Lower leg skin (tissue), 4 donors: ENCODE results near the gene VPS8. TPM values are rescaled to one million over a fixed set of nuclear protein-coding genes. Genes with fewer than 3 reads are reported as not detected.

ENCODE experiments used
- DNase-seq, 2 donors: peaks; one replicate each; pipeline ENCODE4 v3.0.0-alpha.2; 2019; ENCODE audit warnings: low spot score in 2 of 2
- H3K4me3 ChIP-seq: fragments of 200-600 bp; sonication (generic); 2 replicates; pipeline ENCODE4 v1.5.1; 2017; ENCODE audit warnings: mild to moderate bottlenecking, low read depth; ENCODE audit not compliant: poor library complexity, severe bottlenecking
- CTCF ChIP-seq, 3 donors: fragments of 450-650 bp; IDR thresholded peaks; one replicate each; pipeline ENCODE4 v1.5.1; 2016; ENCODE audit warnings: antibody characterized with exemption in 3 of 3, mild to moderate bottlenecking in 3 of 3, moderate library complexity in 2 of 3
- POLR2A ChIP-seq, 2 donors: fragments of 450-650 bp; IDR thresholded peaks; one replicate each; pipeline ENCODE4 v1.6.1; 2016 to 2017; ENCODE audit warnings: antibody characterized with exemption in 2 of 2, mild to moderate bottlenecking in 1 of 2, moderate library complexity in 1 of 2
- WGBS, 2 donors: methylation state at CpG; one replicate each; pipeline ENCODE4 v1.1.5; 2018; 5-methylcytosine and 5-hydroxymethylcytosine counted together
- intact Hi-C: fragments of 100-400 bp; cut with DNase I; formaldehyde crosslinking; loops from one replicate; pipeline ENCODE4 v1.15.0; 2023; ENCODE audit warnings: low total_unique reads
- total RNA-seq, 4 donors: library from RNA; depleted of rRNA; stranded (reverse); fragments of >200 nt; gene quantifications; one replicate each; pipeline ENCODE4 v1.1.0, GENCODE V29; 2016

Gene VPS8
- total RNA-seq, 4 donors from 2014 or later: 31.4 to 67.7 (median 55.1) TPM

GRCh38 chr3:185030951-185031350 lies 219.0 kb downstream of the VPS8 start:
- WGBS, 2 donors: 87% methylated on average over 3 of the region's 3 CpGs
- intact Hi-C loops: no loop called here
- TF ChIP-seq POLR2A (IDR thresholded peaks at IDR 0.05): no peak
- TF ChIP-seq CTCF (IDR thresholded peaks at IDR 0.05): no peak
- no peak for DNase-seq
- H3K4me3 ChIP-seq: no peak overlapping the region

- no peak overlapping the region for H3K4me3 ChIP-seq
- no peak for DNase-seq
- intact Hi-C loops: no loop called here
- TF ChIP-seq POLR2A (IDR thresholded peaks at IDR 0.05): no peak
- TF ChIP-seq CTCF (IDR thresholded peaks at IDR 0.05): no peak
- WGBS, 2 donors: 95 to 96% methylated on average over 1 of the region's 1 CpG
These were observed 225.8 kb downstream of the VPS8 start for GRCh38 chr3:185037801-185038200.

- intact Hi-C loops: no loop called here
- no peak for DNase-seq
- 93 to 95% methylated on average over 1 of the region's 1 CpG for WGBS, 2 donors
- TF ChIP-seq CTCF (IDR thresholded peaks at IDR 0.05) (no peak), POLR2A (IDR thresholded peaks at IDR 0.05) (no peak)
- H3K4me3 ChIP-seq: no peak overlapping the region
These were observed 228.5 kb downstream of the VPS8 start for GRCh38 chr3:185040425-185040824.

- no peak for DNase-seq
- TF ChIP-seq POLR2A (IDR thresholded peaks at IDR 0.05) (no peak), CTCF (IDR thresholded peaks at IDR 0.05) (no peak)
- 95 to 99% methylated on average over 4 of the region's 4 CpGs for WGBS, 2 donors
- intact Hi-C loops: no loop called here
- H3K4me3 ChIP-seq: no peak overlapping the region
These were observed 229.6 kb downstream of the VPS8 start for GRCh38 chr3:185041540-185041939.

- intact Hi-C loops: no loop called here
- no peak overlapping the region for H3K4me3 ChIP-seq
- no peak for DNase-seq
- TF ChIP-seq POLR2A (IDR thresholded peaks at IDR 0.05) (no peak), CTCF (IDR thresholded peaks at IDR 0.05) (no peak)
- 76 to 86% methylated on average over 7 of the region's 7 CpGs for WGBS, 2 donors
These were observed 230.5 kb downstream of the VPS8 start for GRCh38 chr3:185042312-185043050.

- 46 to 51% methylated on average over 1 of the region's 1 CpG for WGBS, 2 donors
- H3K4me3 ChIP-seq: no peak overlapping the region
- intact Hi-C loops: no loop called here
- no peak for DNase-seq
- TF ChIP-seq POLR2A (IDR thresholded peaks at IDR 0.05) (no peak), CTCF (IDR thresholded peaks at IDR 0.05) (no peak)
These were observed 234.2 kb downstream of the VPS8 start for GRCh38 chr3:185046164-185046515.
